CD4-positive, CD25-positive, alpha-beta regulatory T cell (primary cell): ENCODE data around the gene ANKFN1. TPM values are rescaled to one million over a fixed set of nuclear protein-coding genes. Genes with fewer than 3 reads are reported as not detected.

Source experiments
- ATAC-seq, 2 donors: fragments of 150-1000 bp; cut with Tn5 transposase; one replicate each; pipeline ENCODE4 v1.10.0; 2021; ENCODE audit warnings: low read depth in 2 of 2, moderate number of reproducible peaks in 2 of 2, moderate library complexity in 1 of 2
- DNase-seq, 3 donors: peaks; one replicate each; pipeline versions ENCODE4 v3.0.0 to v3.0.0-alpha.2; 2012 to 2022; ENCODE audit warnings: mixed read lengths in 1 of 3
- H3K27ac ChIP-seq: one replicate; pipeline ENCODE4 v1.7.0; 2013; ENCODE audit warnings: mild to moderate bottlenecking, low read length; ENCODE audit not compliant: insufficient read depth, poor library complexity, severe bottlenecking
- H3K27me3 ChIP-seq: one replicate; pipeline ENCODE4 v1.7.0; 2013; ENCODE audit warnings: low read length; ENCODE audit not compliant: control insufficient read depth, insufficient read depth
- H3K36me3 ChIP-seq: one replicate; pipeline ENCODE4 v1.7.0; 2013; ENCODE audit warnings: mild to moderate bottlenecking, low read length, moderate library complexity; ENCODE audit not compliant: control insufficient read depth, insufficient read depth
- H3K4me1 ChIP-seq: 2 replicates; pipeline ENCODE4 v1.7.0; 2013; ENCODE audit warnings: mild to moderate bottlenecking, low read length; ENCODE audit not compliant: insufficient read depth, control insufficient read depth, poor library complexity, severe bottlenecking
- H3K4me3 ChIP-seq: one replicate; pipeline ENCODE4 v1.7.0; 2013; ENCODE audit warnings: low read depth, mild to moderate bottlenecking, low read length, moderate library complexity
- H3K9me3 ChIP-seq, 2 experiments: 1 replicate in 1 of 2; 2 replicates in 1 of 2; pipeline ENCODE4 v1.7.0; 2013; ENCODE audit warnings: low read length in 2 of 2, mild to moderate bottlenecking in 1 of 2, moderate library complexity in 1 of 2; ENCODE audit not compliant: control insufficient read depth in 2 of 2
- H3K27ac Mint-ChIP-seq, 3 donors: one replicate each; pipeline ENCODE4 v1.8.0; 2020 to 2022; ENCODE audit warnings: mild to moderate bottlenecking in 3 of 3, mixed read lengths in 3 of 3, moderate library complexity in 2 of 3
- H3K27me3 Mint-ChIP-seq: one replicate; pipeline ENCODE4 v1.8.0; 2022; ENCODE audit warnings: mild to moderate bottlenecking, mixed read lengths
- H3K36me3 Mint-ChIP-seq: one replicate; pipeline ENCODE4 v1.8.0; 2020; ENCODE audit warnings: mixed read lengths
- H3K4me1 Mint-ChIP-seq, 4 donors: one replicate each; pipeline ENCODE4 v1.8.0; 2020 to 2022; ENCODE audit warnings: mixed read lengths in 4 of 4, mild to moderate bottlenecking in 1 of 4
- H3K4me3 Mint-ChIP-seq, 4 donors: one replicate each; pipeline ENCODE4 v1.8.0; 2020 to 2022; ENCODE audit warnings: mild to moderate bottlenecking in 4 of 4, mixed read lengths in 4 of 4, moderate library complexity in 3 of 4
- H3K9me3 Mint-ChIP-seq, 7 donors: one replicate each; pipeline ENCODE4 v1.8.0; 2020 to 2022; ENCODE audit warnings: mixed read lengths in 7 of 7, mild to moderate bottlenecking in 3 of 7, moderate library complexity in 2 of 7
- polyA plus RNA-seq, 4 donors: library from polyadenylated mRNA; unstranded; fragments of 300-500 nt; fragmentation: Illumina TruSeq; gene quantifications; one replicate each; pipeline ENCODE4 v1.2.3, GENCODE V29; 2021
- total RNA-seq: library from RNA; stranded (reverse); gene quantifications from one replicate; pipeline ENCODE4 v1.2.3, GENCODE V29; 2022

Gene ANKFN1
- total and polyA plus RNA-seq, 5 donors from 2014 or later, result not detected

- H3K27ac Mint-ChIP-seq, result no peak overlapping the region
- no peak for ATAC-seq
- no peaks in the 10 kb centered on the region for H3K9me3 ChIP-seq
- H3K4me1 ChIP-seq, result no peaks in the 10 kb centered on the region
- peaks cover 2% of the 10 kb centered on the region for H3K27me3 ChIP-seq
- peaks cover 0 to 2% (median 0%) of the 10 kb centered on the region in 7 donors for H3K9me3 Mint-ChIP-seq
- H3K36me3 ChIP-seq, result no peaks in the 10 kb centered on the region
- DNase-seq, result no peak
- H3K36me3 Mint-ChIP-seq, result no peaks in the 10 kb centered on the region
- no peak overlapping the region for H3K4me3 ChIP-seq
- peaks cover 9% of the 10 kb centered on the region for H3K27me3 Mint-ChIP-seq
- H3K4me1 Mint-ChIP-seq, result no peaks in the 10 kb centered on the region
- no peak overlapping the region for H3K27ac ChIP-seq
- H3K4me3 Mint-ChIP-seq, result no peak overlapping the region
Measured at GRCh38 chr17:56481659-56482058, 328.4 kb downstream of the ANKFN1 start.

GRCh38 chr17:56482229-56482628 lies 329.0 kb downstream of the ANKFN1 start:
- no peaks in the 10 kb centered on the region for H3K9me3 ChIP-seq
- H3K36me3 Mint-ChIP-seq, result no peaks in the 10 kb centered on the region
- DNase-seq (no peak), ATAC-seq (no peak)
- H3K9me3 Mint-ChIP-seq, result peaks cover 0 to 2% (median 0%) of the 10 kb centered on the region in 7 donors
- no peak overlapping the region for H3K4me3 Mint-ChIP-seq
- peaks cover 9% of the 10 kb centered on the region for H3K27me3 Mint-ChIP-seq
- no peak overlapping the region for H3K4me3 ChIP-seq
- no peaks in the 10 kb centered on the region for H3K4me1 ChIP-seq
- no peak overlapping the region for H3K27ac Mint-ChIP-seq
- H3K27ac ChIP-seq, result no peak overlapping the region
- H3K27me3 ChIP-seq, result peaks cover 2% of the 10 kb centered on the region
- no peaks in the 10 kb centered on the region for H3K36me3 ChIP-seq
- no peaks in the 10 kb centered on the region for H3K4me1 Mint-ChIP-seq

- peaks cover 0 to 2% (median 0%) of the 10 kb centered on the region in 7 donors for H3K9me3 Mint-ChIP-seq
- H3K27me3 Mint-ChIP-seq, result peaks cover 4% of the 10 kb centered on the region
- H3K4me1 Mint-ChIP-seq, result no peaks in the 10 kb centered on the region
- Histone ChIP-seq H3K9me3 (no peaks in the 10 kb centered on the region), H3K36me3 (no peaks in the 10 kb centered on the region), H3K4me3 (no peak overlapping the region), H3K4me1 (no peaks in the 10 kb centered on the region), H3K27me3 (peaks cover 6% of the 10 kb centered on the region), H3K27ac (no peak overlapping the region)
- H3K4me3 Mint-ChIP-seq, result no peak overlapping the region
- DNase-seq (no peak), ATAC-seq (no peak)
- no peaks in the 10 kb centered on the region for H3K36me3 Mint-ChIP-seq
- no peak overlapping the region for H3K27ac Mint-ChIP-seq
Measured at GRCh38 chr17:56486732-56487131, 333.5 kb downstream of the ANKFN1 start.

GRCh38 chr17:56488800-56489199 lies 335.5 kb downstream of the ANKFN1 start:
- ATAC-seq (no peak), DNase-seq (no peak)
- H3K4me1 ChIP-seq, result no peaks in the 10 kb centered on the region
- Mint-ChIP-seq H3K36me3 (no peaks in the 10 kb centered on the region), H3K9me3 (no peaks in the 10 kb centered on the region), H3K4me1 (no peaks in the 10 kb centered on the region), H3K4me3 (no peak overlapping the region), H3K27me3 (peaks cover 4% of the 10 kb centered on the region), H3K27ac (no peak overlapping the region)
- H3K27ac ChIP-seq, result no peak overlapping the region
- H3K27me3 ChIP-seq, result peaks cover 8% of the 10 kb centered on the region
- H3K9me3 ChIP-seq, result no peaks in the 10 kb centered on the region
- H3K4me3 ChIP-seq, result no peak overlapping the region
- no peaks in the 10 kb centered on the region for H3K36me3 ChIP-seq

- H3K9me3 Mint-ChIP-seq, result no peaks in the 10 kb centered on the region
- ATAC-seq (no peak), DNase-seq (no peak)
- H3K27me3 ChIP-seq, result peaks cover 11% of the 10 kb centered on the region
- no peak overlapping the region for H3K27ac Mint-ChIP-seq
- no peaks in the 10 kb centered on the region for H3K36me3 Mint-ChIP-seq
- peaks cover 1% of the 10 kb centered on the region for H3K27me3 Mint-ChIP-seq
- no peak overlapping the region for H3K4me3 Mint-ChIP-seq
- H3K36me3 ChIP-seq, result no peaks in the 10 kb centered on the region
- H3K4me3 ChIP-seq, result no peak overlapping the region
- no peaks in the 10 kb centered on the region for H3K4me1 Mint-ChIP-seq
- H3K4me1 ChIP-seq, result no peaks in the 10 kb centered on the region
- H3K9me3 ChIP-seq, result no peaks in the 10 kb centered on the region
- H3K27ac ChIP-seq, result no peak overlapping the region
Measured at GRCh38 chr17:56489980-56490379, 336.7 kb downstream of the ANKFN1 start.

GRCh38 chr17:56495556-56495955 lies 342.3 kb downstream of the ANKFN1 start:
- Mint-ChIP-seq H3K9me3 (no peaks in the 10 kb centered on the region), H3K4me1 (no peaks in the 10 kb centered on the region), H3K4me3 (no peak overlapping the region), H3K27me3 (no peaks in the 10 kb centered on the region), H3K27ac (no peak overlapping the region), H3K36me3 (no peaks in the 10 kb centered on the region)
- no peak overlapping the region for H3K4me3 ChIP-seq
- ATAC-seq, result no peak
- no peak for DNase-seq
- H3K9me3 ChIP-seq, result no peaks in the 10 kb centered on the region
- peaks cover 10% of the 10 kb centered on the region for H3K27me3 ChIP-seq
- H3K4me1 ChIP-seq, result no peaks in the 10 kb centered on the region
- no peak overlapping the region for H3K27ac ChIP-seq
- H3K36me3 ChIP-seq, result no peaks in the 10 kb centered on the region

- Histone ChIP-seq H3K9me3 (no peaks in the 10 kb centered on the region), H3K27me3 (peaks cover 10% of the 10 kb centered on the region), H3K4me3 (no peak overlapping the region), H3K27ac (no peak overlapping the region), H3K36me3 (no peaks in the 10 kb centered on the region), H3K4me1 (no peaks in the 10 kb centered on the region)
- DNase-seq (no peak), ATAC-seq (no peak)
- H3K27ac Mint-ChIP-seq, result no peak overlapping the region
- H3K4me3 Mint-ChIP-seq, result no peak overlapping the region
- no peaks in the 10 kb centered on the region for H3K9me3 Mint-ChIP-seq
- H3K4me1 Mint-ChIP-seq, result no peaks in the 10 kb centered on the region
- no peaks in the 10 kb centered on the region for H3K36me3 Mint-ChIP-seq
- H3K27me3 Mint-ChIP-seq, result peaks cover 4% of the 10 kb centered on the region
Measured at GRCh38 chr17:56497132-56497531, 343.9 kb downstream of the ANKFN1 start.

- no peak overlapping the region for H3K4me3 ChIP-seq
- DNase-seq (peak in 2 of 3 donors; percentile 29 to 60), ATAC-seq (no peak)
- H3K27me3 Mint-ChIP-seq, result peaks cover 4% of the 10 kb centered on the region
- H3K27ac Mint-ChIP-seq, result no peak overlapping the region
- no peaks in the 10 kb centered on the region for H3K4me1 Mint-ChIP-seq
- H3K9me3 Mint-ChIP-seq, result no peaks in the 10 kb centered on the region
- H3K36me3 ChIP-seq, result no peaks in the 10 kb centered on the region
- H3K36me3 Mint-ChIP-seq, result no peaks in the 10 kb centered on the region
- no peak overlapping the region for H3K27ac ChIP-seq
- H3K9me3 ChIP-seq, result no peaks in the 10 kb centered on the region
- H3K27me3 ChIP-seq, result peaks cover 5% of the 10 kb centered on the region
- H3K4me1 ChIP-seq, result no peaks in the 10 kb centered on the region
- H3K4me3 Mint-ChIP-seq, result no peak overlapping the region
Measured at GRCh38 chr17:56499799-56500388, 346.6 kb downstream of the ANKFN1 start.
